Activated effector memory CD4-positive, alpha-beta T cell treated with anti-CD3 and anti-CD28 coated beads, Interleukin-2, amount 50 U/mL, for 16 hours (primary cell): ENCODE results near the gene EPHA6.
"Not testable (repeated sequence)": the region's sequence is repeated elsewhere in the genome, so short reads cannot be mapped to it uniquely, and the experiment has no call there.

ENCODE experiments used
- DNase-seq: peaks from one replicate; pipeline ENCODE4 v3.0.0-alpha.2; 2020

The EPHA6 gene

GRCh38 chr3:97297032-97297431 lies 482.6 kb downstream of the EPHA6 start:
- DNase-seq = no peak

GRCh38 chr3:97301114-97301513 lies 486.7 kb downstream of the EPHA6 start:
- DNase-seq = no peak

DNA sequence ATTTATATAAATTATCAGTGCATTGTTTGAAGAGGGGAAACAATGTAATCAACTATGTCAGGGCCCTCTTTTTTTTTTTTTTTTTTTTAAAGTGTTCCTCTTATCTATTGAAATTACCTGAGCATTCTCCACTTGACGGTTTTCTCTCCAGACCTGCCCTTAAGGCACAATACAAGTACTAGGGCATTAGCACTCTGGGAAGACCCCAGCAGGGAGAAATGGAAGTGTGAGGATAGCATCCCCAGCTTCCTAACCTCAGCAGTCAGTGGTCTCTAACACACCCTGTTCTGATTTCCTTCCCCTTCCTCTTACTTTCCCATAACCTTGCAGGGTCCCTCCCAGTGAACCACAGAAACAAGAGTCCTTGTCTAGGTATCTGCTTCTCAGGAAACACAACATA lies 491.8 kb downstream of the EPHA6 start:
- DNase-seq = no peak

GRCh38 chr3:97338375-97338774 lies 524.0 kb downstream of the EPHA6 start:
- no peak for DNase-seq

DNA sequence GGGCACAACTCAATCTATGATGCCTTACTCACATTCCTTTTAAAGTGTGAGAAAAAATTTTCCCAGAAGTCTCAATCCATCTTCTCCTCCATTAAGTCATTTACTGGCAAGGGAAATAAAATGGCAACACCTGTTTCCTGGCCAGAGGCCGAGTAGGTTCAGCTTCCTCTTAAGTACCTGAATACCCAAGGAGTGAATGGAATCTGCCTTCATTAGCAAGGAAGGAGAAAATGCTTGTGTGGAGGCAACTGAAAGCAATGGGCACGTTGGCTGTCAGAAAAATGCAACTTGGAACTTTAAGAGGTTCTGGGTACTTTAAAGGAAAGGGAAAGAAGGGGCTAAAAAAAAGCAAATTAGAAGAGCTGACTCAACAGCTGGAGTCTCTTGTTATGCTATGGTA lies 526.5 kb downstream of the EPHA6 start:
- DNase-seq = no peak

GRCh38 chr3:97347780-97348179 lies 533.4 kb downstream of the EPHA6 start:
- no peak for DNase-seq

- DNase-seq = no peak
Measured at GRCh38 chr3:97350971-97351370, 536.6 kb downstream of the EPHA6 start.

GRCh38 chr3:97353176-97353575 lies 538.8 kb downstream of the EPHA6 start:
- no peak for DNase-seq

GRCh38 chr3:97359977-97360376 lies 545.6 kb downstream of the EPHA6 start:
- no peak for DNase-seq

DNA sequence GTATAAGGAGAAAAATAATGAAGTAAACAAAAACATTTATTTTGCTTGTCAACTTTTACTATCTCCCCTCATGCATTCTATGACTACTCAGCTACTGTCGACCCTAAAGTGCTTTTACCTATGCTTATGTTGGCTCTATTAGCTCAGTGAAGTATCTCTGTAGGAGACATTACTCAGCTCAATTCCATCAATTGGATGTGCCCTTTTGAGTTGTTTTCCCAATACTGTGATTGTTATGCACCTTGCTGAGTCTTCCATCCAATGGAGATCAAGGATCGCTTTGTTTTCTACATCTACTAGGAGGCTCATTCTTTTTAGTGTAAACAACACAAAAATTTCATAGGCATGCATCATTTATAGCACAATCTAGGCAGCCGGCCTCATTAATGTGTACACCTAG lies 546.4 kb downstream of the EPHA6 start:
- DNase-seq = no peak

GRCh38 chr3:97384583-97384982 lies 570.2 kb downstream of the EPHA6 start:
- DNase-seq = no peak

DNA sequence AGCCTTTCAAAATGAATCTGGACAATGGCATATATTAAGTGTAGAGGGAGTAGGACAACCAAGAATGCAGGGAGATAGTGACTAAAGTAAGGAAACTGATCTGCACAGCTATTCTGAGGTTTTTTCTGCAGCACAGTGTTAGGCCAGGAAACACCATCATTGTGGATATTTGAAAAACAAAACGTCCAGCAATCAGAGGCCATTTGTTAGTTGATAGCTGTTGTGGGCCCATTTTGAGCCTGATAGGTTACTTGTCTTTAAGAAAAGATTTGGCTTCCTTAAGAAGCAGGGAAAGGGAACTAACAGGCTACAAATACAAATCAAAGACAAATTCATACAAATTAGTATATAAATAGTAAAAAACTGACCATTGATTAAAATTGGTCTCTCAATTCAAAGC lies 574.4 kb downstream of the EPHA6 start:
- DNase-seq = no peak

- no peak for DNase-seq
Measured at GRCh38 chr3:97389936-97390335, 575.5 kb downstream of the EPHA6 start.

DNA sequence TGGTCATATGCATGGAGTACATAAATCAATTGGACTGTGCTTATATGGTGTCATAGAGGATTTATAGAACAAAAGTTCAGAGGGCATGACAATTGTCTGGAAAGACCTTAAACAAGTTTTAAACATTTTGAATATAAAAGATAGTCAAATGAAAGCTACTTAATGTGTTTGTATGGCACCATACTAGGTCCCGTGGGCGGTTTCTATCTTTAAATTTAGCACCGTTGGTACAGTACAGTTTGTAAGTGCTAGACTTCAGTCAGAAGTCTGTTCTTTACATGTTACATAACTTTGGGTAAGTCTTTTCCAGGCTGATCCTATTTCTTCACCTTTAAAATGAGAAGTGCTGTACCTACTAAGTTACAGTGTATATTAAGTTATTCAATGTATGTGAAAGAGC lies 576.8 kb downstream of the EPHA6 start:
- DNase-seq = no peak

DNA sequence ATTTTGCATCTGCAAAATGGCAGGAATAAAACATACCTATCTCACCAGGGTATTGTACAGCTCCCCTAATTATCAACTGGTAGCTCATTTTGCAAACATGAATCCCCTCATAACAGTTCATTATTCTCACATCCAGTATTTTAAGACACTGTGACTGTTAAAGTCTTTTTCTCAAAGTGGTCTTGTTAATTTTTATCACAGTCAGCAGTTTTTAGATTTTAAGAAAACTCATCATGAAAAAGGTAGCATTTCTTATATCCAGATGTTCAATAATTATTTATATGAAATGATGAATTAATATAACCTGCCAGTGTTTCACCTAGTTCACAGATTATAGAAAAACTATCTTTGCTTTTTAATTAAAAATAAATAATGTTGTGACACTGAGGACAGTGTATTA lies 595.2 kb downstream of the EPHA6 start:
- no peak for DNase-seq

GRCh38 chr3:97421565-97421964 lies 607.2 kb downstream of the EPHA6 start:
- no peak for DNase-seq

DNA sequence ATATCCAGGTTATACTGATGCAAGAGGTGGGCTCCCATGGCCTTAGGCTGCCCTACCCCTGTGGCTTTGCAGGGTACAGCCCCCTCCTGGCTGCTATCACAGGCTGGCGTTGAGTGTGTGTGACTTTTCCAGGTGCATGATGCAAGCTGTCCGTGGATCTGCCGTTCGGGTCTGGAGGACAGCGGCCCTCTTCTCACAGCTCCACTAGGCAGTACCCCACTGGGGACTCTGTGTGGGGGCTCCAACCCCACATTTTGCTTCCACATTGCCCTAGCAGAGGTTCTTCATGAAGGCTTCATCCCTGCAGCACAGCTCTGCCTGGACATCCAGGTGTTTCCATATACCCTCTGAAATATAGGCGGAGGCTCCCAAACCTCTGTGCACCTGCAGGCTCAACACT lies 610.6 kb downstream of the EPHA6 start:
- no peak for DNase-seq

DNA sequence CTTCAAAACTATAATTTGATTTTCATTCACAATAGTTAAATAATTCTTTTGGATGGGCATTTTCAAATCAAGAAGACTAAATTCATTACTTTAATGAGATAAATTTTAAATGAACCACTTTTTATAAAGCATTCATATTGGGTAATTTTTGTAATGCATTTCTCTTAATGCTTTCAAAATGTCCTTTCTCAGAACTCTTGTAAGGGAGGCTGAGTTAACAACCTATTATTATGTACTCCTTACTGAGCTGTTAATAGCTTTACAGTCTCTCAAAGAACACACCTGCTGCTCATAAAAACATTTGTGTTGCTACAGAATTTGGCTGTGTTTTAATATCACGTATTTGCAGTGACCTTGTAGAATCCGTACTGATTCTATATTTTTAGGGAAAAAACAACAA lies 616.2 kb downstream of the EPHA6 start:
- DNase-seq = no peak

DNA sequence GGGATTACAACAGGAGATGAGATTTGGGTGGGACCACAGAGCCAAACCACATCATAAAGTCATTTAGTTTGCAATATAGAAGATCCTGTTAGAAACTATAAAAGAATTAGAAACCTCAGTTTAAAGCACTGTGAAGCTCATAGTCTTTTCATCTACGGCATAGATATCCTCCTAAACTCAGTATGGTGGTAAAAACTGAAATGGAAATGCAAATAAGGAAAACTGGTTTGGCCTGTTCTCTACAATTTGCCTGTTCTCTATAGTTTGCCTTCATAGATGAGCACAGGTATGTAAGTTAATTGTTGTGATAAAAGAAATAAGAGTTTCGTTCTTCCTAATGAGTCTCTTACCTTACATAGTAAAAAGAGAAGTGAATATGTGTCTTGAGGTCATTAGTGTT lies 618.5 kb downstream of the EPHA6 start:
- DNase-seq = no peak

DNA sequence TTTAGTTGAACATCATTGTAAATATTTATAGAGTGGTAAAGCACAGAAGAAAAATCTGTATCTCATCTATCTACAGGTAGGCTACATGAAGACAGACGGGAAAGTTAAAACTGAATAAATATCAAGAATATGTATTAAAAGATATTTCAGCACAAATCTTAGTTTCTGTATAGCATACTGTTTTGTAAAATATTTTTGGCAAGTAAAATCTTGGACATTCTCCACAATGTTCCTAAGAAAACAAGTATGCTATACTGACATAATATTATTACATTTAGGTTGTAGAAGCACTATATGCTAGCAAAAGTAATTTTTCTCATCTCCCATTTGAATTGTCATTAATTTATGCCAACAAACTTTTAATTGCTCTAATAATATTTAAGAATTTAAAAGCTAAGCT lies 623.7 kb downstream of the EPHA6 start:
- no peak for DNase-seq

DNA sequence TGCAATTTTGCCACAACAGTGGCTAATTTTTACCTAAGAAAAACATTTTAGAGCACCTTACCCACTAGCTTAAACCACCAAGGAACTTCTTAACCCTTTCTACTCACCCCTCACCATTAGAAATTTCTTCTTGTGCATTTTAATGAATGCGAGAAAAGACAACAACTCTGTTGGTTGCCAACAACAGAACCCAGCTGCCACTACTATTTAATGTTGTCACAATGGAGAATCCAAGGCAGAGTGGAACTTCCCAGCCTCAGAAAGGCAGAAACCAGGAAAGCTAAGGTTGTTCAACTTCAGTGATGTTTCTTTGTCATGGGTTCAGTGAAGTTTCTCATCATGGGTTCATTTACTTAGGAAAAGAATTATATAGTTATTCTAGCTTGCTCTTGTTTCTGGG lies 625.0 kb downstream of the EPHA6 start:
- no peak for DNase-seq

- no peak for DNase-seq
Measured at GRCh38 chr3:97464035-97464434, 649.6 kb downstream of the EPHA6 start.

- no peak for DNase-seq
Measured at GRCh38 chr3:97470481-97470880, 656.1 kb downstream of the EPHA6 start.

- DNase-seq = no peak
Measured at GRCh38 chr3:97479740-97480139, 665.3 kb downstream of the EPHA6 start.

- not testable (repeated sequence) for DNase-seq
Measured at GRCh38 chr3:97480696-97481289, 666.4 kb downstream of the EPHA6 start.

DNA sequence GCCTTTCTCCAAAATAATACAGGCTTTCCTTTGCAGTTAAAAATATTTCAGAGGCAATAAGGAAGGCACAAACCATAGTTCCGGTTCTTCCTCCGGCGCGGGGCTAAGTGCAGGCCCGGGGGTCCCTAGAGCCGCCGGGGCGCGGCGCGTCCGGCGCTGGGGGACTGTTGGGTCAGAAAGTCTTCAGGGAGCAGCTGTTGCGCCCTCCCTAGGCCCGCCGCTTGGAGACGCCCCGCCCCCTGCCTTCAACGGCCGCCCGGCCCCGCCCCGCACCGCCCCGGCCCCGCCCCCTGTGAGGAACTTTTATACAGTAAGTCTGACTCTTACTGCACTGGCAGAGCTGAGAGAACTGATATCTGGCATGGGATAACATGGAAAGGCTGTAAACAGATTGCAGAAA lies 667.0 kb downstream of the EPHA6 start:
- no peak for DNase-seq
